PC-9 (cell line): ENCODE measurements around the gene GFI1. TPM values are rescaled to one million over a fixed set of nuclear protein-coding genes. Genes with fewer than 3 reads are reported as not detected.

ENCODE experiments used
- BruUV-seq: library from RNA; stranded (reverse); fragments of 400-500 nt; replicated peaks from 2 replicates; lab custom pipeline; 2021; lab: Mats Ljungman, UMichigan
- CTCF ChIA-PET: fragments of 300-600 bp; sonication (Branson Sonifier 250); formaldehyde crosslinking; loops from one replicate; lab custom pipeline; 2022; ENCODE audit warnings: antibody characterized with exemption; lab: Charles Lee
- POLR2A ChIA-PET: fragments of 300-600 bp; sonication (Branson Sonifier 250); formaldehyde crosslinking; loops from one replicate; lab custom pipeline; 2022; ENCODE audit warnings: antibody characterized with exemption; ENCODE audit not compliant: unreplicated experiment; lab: Charles Lee
- DNase-seq, 2 experiments: peaks; one replicate each; pipeline versions ENCODE4 v3.0.0 to v3.0.0-alpha.2; 2015 to 2022; ENCODE audit warnings: mixed read lengths in 1 of 2
- H2AFZ ChIP-seq: fragments of 200-600 bp; sonication (generic); 2 replicates; pipeline ENCODE4 v1.8.1; 2017; ENCODE audit warnings: antibody characterized with exemption
- H3F3A ChIP-seq: fragments of 200-600 bp; sonication (generic); 2 replicates; pipeline ENCODE4 v1.8.1; 2017; ENCODE audit warnings: antibody characterized with exemption, mild to moderate bottlenecking, low read depth; ENCODE audit not compliant: insufficient read depth
- H3K27ac ChIP-seq: fragments of 200-600 bp; sonication (generic); 2 replicates; pipeline ENCODE4 v1.6.1; 2016; ENCODE audit warnings: mixed run types
- H3K27me3 ChIP-seq: fragments of 200-600 bp; sonication (generic); 2 replicates; pipeline ENCODE4 v1.6.1; 2016; ENCODE audit warnings: low read depth, mixed run types; ENCODE audit not compliant: insufficient read depth
- H3K36me3 ChIP-seq: fragments of 200-600 bp; sonication (generic); 2 replicates; pipeline ENCODE4 v1.6.1; 2016; ENCODE audit warnings: low read depth, mixed run types
- H3K4me1 ChIP-seq: fragments of 200-600 bp; sonication (generic); replicated peaks from 2 replicates; pipeline ENCODE4 v1.6.1; 2016; ENCODE audit warnings: mixed run types; ENCODE audit not compliant: insufficient read depth
- H3K4me2 ChIP-seq: fragments of 200-600 bp; sonication (generic); 2 replicates; pipeline ENCODE4 v1.6.1; 2017; ENCODE audit warnings: mixed run types
- H3K4me3 ChIP-seq: fragments of 200-600 bp; sonication (generic); 2 replicates; pipeline ENCODE4 v1.6.1; 2016; ENCODE audit warnings: mixed run types
- H3K79me2 ChIP-seq: fragments of 200-600 bp; sonication (generic); 2 replicates; pipeline ENCODE4 v1.6.1; 2017; ENCODE audit warnings: low read depth, mixed run types
- H3K9me2 ChIP-seq: fragments of 200-600 bp; sonication (generic); 2 replicates; pipeline ENCODE4 v1.8.1; 2017; ENCODE audit warnings: mild to moderate bottlenecking; ENCODE audit not compliant: insufficient read depth
- H3K9me3 ChIP-seq: fragments of 200-600 bp; sonication (generic); 2 replicates; pipeline ENCODE4 v1.8.1; 2016; ENCODE audit warnings: low read depth; ENCODE audit not compliant: insufficient read depth
- H4K20me1 ChIP-seq: fragments of 200-600 bp; sonication (generic); 2 replicates; pipeline ENCODE4 v1.8.1; 2017; ENCODE audit not compliant: insufficient read depth
- CTCF ChIP-seq: fragments of 200-600 bp; sonication (generic); conservative IDR thresholded peaks from 2 replicates; pipeline ENCODE4 v1.6.1; 2017; ENCODE audit warnings: mixed run types, antibody characterized with exemption, mild to moderate bottlenecking, moderate library complexity
- EZH2 ChIP-seq: fragments of 200-600 bp; sonication (generic); IDR thresholded peaks from 2 replicates; pipeline ENCODE4 v1.8.0; 2017; ENCODE audit warnings: antibody characterized with exemption, low read depth
- intact Hi-C: fragments of 100-400 bp; cut with micrococcal nuclease; formaldehyde crosslinking; loops from one replicate; pipeline ENCODE4 v1.10.0; 2022; ENCODE audit not compliant: unreplicated experiment
- total RNA-seq: library from RNA; stranded (reverse); gene quantifications from 2 replicates; pipeline ENCODE4 v1.2.3, GENCODE V29; 2021

The GFI1 gene
- total RNA-seq, 1 experiment from 2014 or later: 0.35 TPM

GRCh38 chr1:92459871-92460320 is 26.8 kb downstream of the GFI1 start:
- H3K27me3 ChIP-seq: no peaks in the 10 kb centered on the region
- ChIA-PET CTCF (no interaction called here), POLR2A (no interaction called here)
- intact Hi-C loops: no loop called here
- H3F3A ChIP-seq: no peaks in the 10 kb centered on the region
- H3K4me2 ChIP-seq: no peak overlapping the region
- H4K20me1 ChIP-seq: no peaks in the 10 kb centered on the region
- BruUV-seq: no TSS peak
- no peak for TF ChIP-seq CTCF
- TF ChIP-seq EZH2: no peak
- no peaks in the 10 kb centered on the region for H3K79me2 ChIP-seq
- H3K9me2 ChIP-seq: no peaks in the 10 kb centered on the region
- H3K4me3 ChIP-seq: no peak overlapping the region
- no peaks in the 10 kb centered on the region for H3K4me1 ChIP-seq
- H3K9me3 ChIP-seq: no peaks in the 10 kb centered on the region
- H3K36me3 ChIP-seq: no peaks in the 10 kb centered on the region
- H3K27ac ChIP-seq: no peak overlapping the region
- peak overlapping the region; percentile 50; the same call in 1 of the 2 replicates for H2AFZ ChIP-seq
- no peak for DNase-seq

GRCh38 chr1:92458146-92458545 is 28.6 kb downstream of the GFI1 start:
- BruUV-seq: no TSS peak
- no peak overlapping the region for H3K4me2 ChIP-seq
- no peaks in the 10 kb centered on the region for H3F3A ChIP-seq
- H4K20me1 ChIP-seq: no peaks in the 10 kb centered on the region
- H3K4me1 ChIP-seq: no peaks in the 10 kb centered on the region
- H2AFZ ChIP-seq: no peak overlapping the region
- CTCF ChIA-PET: no interaction called here
- H3K27ac ChIP-seq: no peak overlapping the region
- H3K27me3 ChIP-seq: no peaks in the 10 kb centered on the region
- H3K79me2 ChIP-seq: no peaks in the 10 kb centered on the region
- DNase-seq: no peak
- H3K9me3 ChIP-seq: no peaks in the 10 kb centered on the region
- intact Hi-C loops: no loop called here
- no peaks in the 10 kb centered on the region for H3K9me2 ChIP-seq
- POLR2A ChIA-PET: no interaction called here
- TF ChIP-seq EZH2: no peak
- no peak for TF ChIP-seq CTCF
- no peaks in the 10 kb centered on the region for H3K36me3 ChIP-seq
- H3K4me3 ChIP-seq: no peak overlapping the region

GRCh38 chr1:92447976-92448375 is 38.7 kb downstream of the GFI1 start:
- DNase-seq: no peak
- Histone ChIP-seq H3K9me2 (no peaks in the 10 kb centered on the region), H3K4me1 (peaks cover 9% of the 10 kb centered on the region; the same call in 1 of the 2 replicates), H4K20me1 (no peaks in the 10 kb centered on the region), H3K4me2 (no peak overlapping the region), H3K27me3 (no peaks in the 10 kb centered on the region), H3K4me3 (no peak overlapping the region), H2AFZ (no peak overlapping the region), H3K36me3 (no peaks in the 10 kb centered on the region), H3K79me2 (no peaks in the 10 kb centered on the region), H3K9me3 (no peaks in the 10 kb centered on the region), H3F3A (no peaks in the 10 kb centered on the region), H3K27ac (no peak overlapping the region)
- CTCF ChIA-PET: no interaction called here
- intact Hi-C loops: no loop called here
- BruUV-seq: no TSS peak
- POLR2A ChIA-PET: no interaction called here
- no peak for TF ChIP-seq EZH2
- no peak for TF ChIP-seq CTCF
